HG02938 (cell line): ENCODE data around the gene CDC23.
"Not testable (repeated sequence)": the region's sequence is repeated elsewhere in the genome, so short reads cannot be mapped to it uniquely, and the experiment has no call there.

Experiments
- ATAC-seq: cut with Tn5 transposase; IDR thresholded peaks from one replicate; pipeline ENCODE4 v1.9.1; 2021; ENCODE audit warnings: mild to moderate bottlenecking, moderate library complexity; ENCODE audit not compliant: unreplicated experiment

The CDC23 gene, protein sequence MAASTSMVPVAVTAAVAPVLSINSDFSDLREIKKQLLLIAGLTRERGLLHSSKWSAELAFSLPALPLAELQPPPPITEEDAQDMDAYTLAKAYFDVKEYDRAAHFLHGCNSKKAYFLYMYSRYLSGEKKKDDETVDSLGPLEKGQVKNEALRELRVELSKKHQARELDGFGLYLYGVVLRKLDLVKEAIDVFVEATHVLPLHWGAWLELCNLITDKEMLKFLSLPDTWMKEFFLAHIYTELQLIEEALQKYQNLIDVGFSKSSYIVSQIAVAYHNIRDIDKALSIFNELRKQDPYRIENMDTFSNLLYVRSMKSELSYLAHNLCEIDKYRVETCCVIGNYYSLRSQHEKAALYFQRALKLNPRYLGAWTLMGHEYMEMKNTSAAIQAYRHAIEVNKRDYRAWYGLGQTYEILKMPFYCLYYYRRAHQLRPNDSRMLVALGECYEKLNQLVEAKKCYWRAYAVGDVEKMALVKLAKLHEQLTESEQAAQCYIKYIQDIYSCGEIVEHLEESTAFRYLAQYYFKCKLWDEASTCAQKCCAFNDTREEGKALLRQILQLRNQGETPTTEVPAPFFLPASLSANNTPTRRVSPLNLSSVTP

DNA sequence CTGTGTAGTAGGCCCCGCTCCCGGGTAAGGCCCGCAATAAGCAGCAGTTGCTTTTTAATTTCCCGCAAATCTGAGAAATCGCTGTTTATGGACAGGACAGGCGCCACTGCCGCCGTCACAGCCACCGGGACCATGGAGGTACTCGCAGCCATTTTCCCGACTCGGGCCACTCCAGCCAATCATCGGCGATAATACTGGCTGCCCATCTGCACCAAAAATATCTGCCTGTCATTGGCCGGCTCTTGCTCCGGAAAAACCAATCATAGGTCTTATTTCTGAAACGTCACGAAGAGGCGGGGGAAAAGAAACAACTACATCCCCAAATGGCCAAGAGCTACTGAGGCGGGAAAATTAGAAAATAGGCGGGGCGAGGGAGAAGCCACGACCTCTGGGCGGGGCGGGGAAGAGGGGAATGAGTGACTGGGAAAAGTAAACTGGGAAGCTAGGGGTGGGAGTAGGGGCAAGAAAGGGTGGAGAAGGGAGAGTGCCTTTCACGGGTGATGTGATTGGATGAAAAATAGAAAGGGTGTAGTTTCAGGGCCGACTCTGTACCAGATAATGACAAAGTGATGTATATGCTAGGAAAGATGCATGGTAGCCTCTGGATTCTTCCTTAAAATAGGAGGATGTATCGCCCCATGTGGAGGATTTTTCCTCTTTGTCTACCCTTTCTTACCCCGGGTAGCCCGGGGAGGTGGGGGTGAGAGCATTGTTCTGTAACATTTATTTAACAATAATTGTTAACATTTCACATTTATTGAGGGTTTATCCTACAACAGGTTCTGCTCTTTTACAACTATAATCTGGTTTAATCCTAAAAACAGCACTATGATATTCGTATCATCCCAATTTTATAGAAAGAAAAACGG is at the start of gene CDC23:
Gene CDC23, minus strand, starts transcription at position 163 of the 869 bp plus-strand sequence. Its CDS starts 11 bp downstream, at position 152.
- peak; percentile 97 for ATAC-seq

DNA sequence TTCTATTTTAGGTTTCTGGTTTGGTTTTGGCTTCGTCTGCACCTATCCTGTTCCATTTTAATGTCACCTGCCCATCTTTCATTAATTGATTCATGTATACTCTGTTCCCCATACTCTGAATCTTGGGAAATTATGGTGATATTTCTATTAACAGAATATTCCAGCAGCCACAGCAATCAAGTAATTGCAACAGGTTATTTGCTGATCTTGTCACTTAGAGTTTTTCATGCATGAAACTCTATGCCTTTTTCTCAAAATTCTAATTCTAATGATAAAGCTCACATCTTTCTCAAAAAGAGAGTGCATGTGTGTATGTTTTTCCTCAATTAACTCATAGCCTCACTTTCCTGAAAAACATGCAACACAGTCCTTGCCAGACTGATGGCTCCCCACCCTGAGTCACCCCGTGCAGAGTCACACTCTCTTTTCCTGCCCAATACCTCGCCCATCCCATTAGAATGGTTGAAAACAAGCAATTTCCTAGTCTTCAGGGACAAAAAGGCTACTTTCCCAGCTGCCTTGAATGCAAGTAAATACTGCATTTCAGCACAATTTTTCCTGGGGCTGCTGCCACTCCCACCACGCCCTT is 45.7 kb upstream of the CDC23 start:
- ATAC-seq, result no peak

DNA sequence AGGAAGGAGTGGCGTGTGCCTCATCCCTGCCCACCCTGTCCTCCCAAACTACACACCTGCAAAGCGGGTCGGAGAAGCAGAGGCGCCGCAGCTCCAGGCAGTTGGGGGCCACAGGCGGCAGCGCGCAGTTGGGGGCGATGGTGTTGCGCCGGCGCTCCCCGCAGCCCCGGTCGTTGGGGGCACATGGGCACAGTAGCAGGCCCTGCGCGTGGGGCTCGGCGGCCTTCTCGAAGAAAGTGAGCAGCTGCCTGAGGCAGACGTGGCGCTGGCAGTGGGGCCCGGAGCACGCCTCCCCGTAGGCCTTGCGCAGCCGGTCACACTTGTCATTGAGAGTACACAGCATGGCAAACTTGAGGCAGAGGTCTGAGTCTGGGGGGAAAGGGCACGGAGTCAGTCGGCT is 44.5 kb upstream of the CDC23 start:
- ATAC-seq, result no peak

DNA sequence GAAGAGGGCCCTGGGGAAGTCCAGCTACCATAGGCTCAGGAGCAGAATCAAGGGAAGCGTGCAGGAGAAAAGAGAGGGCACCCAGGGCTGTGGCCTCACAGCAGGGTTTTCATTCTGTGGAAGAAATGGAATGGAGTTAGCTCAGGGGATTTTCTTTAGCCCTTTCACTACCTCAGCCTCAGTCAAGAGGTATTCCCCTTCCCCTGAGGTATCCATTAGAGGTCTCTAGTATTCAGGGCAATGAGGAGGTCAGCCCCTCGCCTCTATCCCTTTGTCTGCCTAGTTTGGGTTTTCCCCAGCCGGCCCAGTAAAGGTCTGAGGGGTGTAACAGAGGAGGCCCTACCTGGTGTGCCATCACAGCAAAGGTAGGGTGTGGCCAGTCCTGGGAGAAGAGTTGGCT is 39.8 kb upstream of the CDC23 start:
- no peak for ATAC-seq

DNA sequence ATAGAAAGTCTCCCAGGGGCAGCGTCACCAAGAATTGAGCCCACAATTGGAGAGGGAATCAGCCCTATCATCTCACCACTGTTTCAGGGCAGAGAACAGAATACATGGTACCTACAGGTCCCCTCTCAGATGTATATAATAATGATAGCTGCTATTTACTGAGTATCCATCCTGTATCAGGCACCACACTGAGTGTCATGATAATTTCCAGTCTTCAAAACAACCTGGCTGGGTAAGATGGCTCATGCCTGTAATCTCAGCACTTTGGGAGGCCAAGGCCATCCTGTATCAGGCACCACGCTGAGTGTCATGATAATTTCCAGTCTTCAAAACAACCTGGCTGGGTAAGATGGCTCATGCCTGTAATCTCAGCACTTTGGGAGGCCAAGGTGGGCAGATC is 34.7 kb upstream of the CDC23 start:
- not testable (repeated sequence) for ATAC-seq

DNA sequence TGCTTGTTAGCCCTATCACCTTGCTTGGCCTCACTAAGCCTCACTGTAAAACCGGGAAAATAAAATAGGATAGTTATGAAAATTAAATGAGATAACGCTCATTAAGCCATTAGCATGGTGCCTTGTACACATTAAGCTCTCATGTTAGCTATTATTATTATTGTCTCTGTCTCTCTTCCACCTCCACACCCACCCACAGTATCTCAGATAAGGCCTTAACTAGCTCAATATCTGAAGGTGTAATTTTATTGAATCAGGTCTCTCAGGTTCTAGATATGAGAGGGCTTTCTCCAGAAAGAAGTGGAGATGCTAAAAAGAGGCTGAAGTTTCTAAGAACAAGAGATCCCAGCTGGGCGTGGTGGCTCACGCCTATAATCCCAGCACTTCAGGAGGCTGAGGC is 33.7 kb upstream of the CDC23 start:
- ATAC-seq, result no peak

DNA sequence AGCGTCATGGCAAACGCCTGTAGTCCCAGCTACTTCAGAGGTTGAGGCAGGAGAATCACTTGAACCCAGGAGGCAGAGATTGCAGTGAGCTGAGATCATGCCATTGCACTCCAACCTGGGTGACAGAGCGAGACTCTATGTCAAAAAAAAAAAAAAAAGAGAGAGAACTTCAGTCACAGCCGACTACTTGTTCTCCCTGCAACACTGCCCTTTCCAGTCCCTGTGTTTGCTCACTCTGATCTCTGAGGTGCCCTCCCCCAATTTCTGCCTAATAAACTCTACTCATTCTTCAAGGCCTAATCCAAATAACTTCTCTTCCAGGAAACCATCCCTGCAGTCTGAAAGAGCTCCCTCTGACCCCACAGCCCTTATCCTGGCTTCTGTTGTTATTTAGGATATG is 33.2 kb upstream of the CDC23 start:
- no peak for ATAC-seq

DNA sequence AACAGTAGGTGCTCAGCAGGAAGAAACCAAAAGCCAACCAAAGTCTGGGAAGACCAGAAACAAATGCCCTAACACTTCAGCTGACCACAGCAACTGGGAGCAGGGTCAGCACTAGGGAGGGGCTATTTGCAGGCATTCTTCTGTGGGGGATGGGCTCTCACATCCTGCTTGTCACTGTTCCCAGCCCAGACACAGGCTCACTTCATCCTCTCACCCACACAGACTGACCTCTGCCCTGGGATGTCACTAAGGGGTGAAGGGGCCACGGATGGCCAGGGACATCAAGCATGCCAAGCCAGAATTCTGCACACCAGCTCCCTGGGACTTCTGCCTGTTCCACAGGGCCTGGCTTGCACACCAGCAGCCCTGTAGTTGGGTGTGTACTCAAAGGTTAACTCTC is 32.6 kb upstream of the CDC23 start:
- ATAC-seq, result no peak

DNA sequence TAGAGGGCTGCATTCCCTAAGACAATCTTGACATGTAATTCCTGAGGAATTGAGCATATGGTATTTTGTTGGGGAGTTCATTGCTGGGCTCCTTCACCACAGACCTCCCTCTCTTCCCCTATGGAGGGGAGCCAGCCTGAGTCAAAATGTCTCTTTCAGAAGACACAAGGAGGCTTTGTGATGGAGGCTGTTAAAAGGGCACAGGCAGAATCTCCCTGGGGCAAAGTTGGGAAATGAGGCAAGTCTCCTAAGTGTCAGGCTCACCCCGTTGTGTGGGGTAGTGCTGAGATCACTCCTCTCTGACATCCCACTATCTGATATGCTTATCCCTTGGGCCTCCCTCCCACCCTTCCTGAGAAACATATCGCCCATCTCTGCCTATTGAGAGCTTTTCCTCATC is 30.7 kb upstream of the CDC23 start:
- no peak for ATAC-seq

DNA sequence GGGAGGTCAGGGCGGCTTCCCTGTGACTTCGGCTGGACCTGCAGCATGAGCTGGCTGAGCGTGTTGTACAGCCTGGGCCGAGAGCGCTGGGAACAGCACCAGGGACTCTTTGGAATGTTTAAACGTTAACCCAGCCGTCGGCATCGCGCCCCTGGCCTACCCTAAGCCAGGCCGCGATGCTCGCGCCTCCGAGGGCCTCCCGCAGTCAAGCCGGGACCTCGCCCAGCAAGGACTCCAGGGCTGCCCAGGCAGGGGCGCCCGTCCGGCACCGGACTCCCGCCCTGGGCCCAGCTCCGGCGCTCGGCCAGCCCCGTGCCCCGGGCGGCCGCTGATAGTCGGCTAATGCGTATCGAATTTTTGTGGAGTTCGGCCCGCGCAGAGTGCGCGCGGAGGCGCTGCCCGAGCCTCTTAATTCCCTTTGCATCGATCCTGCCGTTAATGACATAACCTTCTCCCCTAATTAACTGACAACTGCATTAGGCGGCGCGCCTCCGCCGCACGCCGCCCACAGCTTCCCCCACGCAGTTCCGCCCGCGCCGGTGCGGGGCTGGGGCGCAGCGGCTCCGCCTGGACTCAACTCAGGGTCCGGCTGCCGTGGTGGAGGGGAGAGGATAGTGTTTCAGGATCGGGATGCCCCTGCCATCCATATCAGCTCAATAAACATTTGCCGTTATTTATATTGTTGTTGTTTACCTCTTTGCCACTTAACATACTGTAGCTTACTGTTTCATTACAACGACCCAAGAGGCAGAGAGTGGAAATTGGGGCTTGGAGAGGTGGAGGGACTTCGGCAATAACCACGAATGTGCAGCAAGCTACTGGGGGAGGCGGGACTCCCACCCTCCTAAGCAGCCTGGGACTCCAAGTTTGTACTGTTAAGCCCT is 28.8 kb upstream of the CDC23 start:
- no peak for ATAC-seq

DNA sequence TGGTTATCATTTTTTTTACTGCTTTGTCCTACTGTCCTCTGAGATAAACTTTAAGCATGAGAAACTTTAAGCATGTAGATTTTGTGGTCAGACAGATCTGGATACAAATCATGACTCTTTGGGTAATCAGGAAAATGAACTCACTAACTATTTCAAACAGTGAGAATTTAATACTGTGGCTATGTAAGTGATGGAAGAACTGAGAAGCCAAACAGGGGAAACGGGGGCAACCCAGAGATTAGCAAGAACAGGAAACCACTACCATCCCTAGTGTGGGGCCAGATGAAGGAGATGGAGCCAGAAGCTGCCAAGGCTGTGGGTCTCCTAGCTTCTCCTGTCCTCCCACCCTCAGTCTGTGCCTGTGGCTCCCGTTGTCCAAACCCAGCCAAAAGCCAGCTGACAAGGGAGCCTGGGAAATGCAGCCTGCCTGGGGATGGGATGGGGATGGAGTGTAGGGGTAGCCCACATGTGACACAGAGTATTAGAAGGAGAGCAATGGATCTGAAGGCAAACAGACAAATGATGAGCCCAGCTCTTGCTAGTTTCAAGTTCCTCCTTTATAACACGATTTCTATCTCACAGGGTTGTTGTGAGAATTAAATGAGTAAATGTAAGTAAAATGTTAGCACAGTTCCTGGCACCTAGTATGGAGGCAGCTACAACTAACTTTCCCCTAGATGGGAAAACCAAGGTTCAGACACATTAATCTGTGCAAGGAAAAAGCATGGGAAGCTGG is 27.7 kb upstream of the CDC23 start:
- ATAC-seq, result no peak

DNA sequence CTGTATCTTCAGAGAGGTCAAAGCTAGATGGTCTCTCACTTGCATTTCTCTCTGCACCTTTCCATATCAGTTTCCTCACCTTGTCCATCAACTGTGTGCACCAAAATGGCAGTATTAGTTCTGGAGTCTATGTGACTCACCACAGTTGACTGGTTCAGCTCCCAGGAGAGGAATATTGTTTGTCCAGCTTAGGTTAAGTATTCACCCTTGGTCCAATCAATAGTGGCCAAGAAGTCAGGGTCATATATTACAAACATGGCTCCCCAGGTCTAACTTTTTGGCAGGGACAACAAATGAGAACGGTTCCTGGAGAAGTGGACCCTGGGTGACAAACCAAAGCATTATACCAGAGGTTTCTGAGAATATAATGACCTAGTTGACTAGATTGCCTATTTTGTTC is 24.9 kb upstream of the CDC23 start:
- ATAC-seq, result no peak

DNA sequence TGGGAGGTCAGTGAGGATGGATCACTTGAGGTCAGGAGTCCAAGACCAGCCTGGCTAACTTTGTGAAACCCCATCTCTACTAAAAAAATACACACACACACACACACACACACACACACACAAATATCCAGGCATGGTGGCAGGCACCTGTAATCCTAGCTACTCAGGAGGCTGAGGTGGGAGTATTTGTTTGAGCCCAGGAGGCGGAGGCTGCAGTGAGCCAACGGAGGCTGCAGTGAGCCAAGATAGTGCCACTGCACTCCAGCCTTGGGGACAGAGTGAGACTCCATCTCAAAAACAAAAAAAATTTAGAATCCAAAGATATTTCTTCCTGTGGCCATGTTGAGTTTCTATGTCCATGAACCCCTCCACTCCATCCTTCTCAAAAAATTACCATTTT is 21.5 kb upstream of the CDC23 start:
- ATAC-seq, result no peak

DNA sequence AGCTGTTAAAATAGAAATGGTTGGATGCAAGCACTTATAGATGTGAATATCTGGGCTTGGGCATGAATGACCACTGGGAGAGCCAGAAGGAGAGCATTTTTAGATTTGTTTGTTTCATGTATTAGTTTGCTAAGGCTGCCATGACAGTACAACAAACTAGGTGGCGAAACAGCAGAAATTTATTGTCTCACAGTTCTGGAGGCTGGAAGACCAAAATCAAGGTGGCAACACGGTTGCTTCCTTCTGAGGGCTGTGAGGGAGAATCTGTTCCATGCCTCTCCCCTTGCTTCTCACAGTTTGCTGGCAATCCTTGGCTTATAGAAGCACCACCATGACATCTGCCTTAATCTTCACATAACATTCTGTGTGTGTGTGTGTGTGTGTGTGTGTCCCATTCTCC is 20.2 kb upstream of the CDC23 start:
- no peak for ATAC-seq

DNA sequence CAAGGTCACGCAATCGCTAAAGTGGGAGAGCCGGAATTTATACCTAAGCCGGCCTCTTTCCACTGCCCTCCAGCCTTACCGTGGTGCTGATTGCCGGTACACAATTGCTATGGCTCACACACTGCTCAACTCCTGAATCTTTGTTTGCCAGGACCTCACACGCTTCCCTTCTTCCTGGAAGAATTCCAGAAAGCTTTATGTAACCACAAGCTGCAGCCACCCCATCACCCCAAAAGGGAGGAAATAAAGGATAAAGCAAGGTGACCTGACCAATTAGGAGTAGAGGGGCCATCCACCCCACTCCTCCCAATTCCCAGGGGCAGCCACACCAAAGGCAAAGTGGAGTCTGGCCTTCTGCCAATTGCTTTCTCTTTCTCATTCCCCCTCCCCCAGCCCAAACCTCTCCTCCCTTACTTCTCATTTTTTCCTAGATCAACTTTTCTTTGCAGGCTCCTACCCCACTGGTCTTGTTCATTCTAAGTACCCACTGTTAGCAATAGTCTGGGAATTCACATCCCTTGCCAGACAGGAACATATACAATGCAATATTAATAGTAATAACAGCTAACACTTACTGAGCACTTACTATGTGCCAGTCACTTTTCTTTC is 18.0 kb upstream of the CDC23 start:
- no peak for ATAC-seq

DNA sequence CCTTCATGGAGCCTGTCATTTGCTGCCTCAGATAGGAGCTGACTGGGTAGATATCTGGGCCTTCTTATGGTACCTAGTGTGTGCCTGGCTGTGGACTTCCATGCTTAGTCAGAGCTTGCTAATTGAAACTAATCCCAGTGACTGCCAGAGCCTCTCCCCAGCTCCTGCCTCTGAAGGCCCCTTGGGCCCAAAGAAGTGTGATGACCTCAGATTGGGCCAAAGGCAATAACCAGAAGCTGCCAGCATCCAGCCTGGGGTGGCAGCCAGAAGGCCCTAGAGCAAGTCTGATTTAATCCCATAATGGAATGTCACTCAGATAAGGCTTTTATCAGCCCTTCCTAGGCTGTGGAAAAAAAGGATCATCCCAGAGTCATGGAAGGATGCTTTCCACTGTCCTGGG is 17.1 kb upstream of the CDC23 start:
- ATAC-seq, result no peak

DNA sequence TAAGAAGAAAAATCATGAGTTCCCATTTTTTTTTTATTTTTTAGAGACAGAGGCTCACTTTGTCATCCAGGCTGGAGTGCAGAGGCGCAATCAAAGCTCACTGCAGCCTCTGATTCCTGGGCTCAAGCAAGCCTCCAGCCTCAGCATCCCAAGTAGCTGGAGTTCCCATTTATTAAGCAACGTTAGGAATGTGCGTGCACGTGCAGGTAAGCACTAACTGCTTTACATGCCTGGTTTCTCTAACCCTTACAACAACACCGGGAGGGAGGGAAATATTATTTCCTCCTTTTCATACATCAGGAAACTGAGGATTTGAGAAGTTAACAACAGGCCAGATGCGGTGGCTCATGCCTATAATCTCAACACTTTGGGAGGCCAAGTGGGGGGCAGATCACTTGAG is 16.3 kb upstream of the CDC23 start:
- ATAC-seq, result no peak

DNA sequence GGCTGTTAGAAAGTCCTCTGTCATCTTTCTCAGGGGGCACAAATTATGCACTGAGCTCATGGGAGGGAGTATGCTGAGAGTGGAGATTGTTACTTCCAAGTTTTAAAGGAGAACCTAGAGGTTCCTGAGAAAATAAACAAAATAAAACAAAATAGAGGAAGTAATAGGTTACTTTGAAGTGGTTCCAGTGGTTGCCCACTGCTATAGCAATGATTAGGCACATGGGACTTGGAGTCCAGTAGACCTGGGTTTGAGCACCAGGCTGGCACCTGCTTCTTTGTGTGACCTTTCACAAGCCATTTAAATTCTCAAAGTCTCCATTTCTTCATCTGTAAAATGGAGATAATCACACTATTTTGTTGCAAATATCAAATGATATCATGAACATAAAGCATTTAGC is 13.8 kb upstream of the CDC23 start:
- ATAC-seq, result no peak

DNA sequence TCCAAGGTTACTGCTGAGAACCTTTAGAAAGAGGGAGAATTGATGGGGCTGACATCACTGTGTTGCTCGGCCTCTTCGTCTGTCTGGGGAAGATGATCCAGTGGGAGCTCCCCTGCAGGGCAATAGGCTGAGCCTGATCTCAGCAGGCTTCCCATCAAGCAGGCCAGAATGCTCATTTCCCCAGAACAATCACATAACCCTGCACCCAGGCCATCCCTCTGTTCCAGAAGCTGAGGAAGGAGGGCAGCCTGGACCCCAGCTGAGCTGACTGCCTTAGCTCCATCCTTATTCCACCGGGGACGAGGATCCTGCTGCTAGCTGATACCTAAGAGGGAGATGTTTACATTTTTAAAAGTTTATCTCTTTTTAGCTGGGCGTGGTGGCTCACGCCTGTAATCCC is 11.6 kb upstream of the CDC23 start:
- ATAC-seq, result no peak
